Ectodermal cell (in vitro differentiated cells): ENCODE measurements around the gene ITPRIP.

Source experiments
- H3K27ac ChIP-seq: 2 replicates; pipeline ENCODE4 v1.7.0; 2013; ENCODE audit warnings: mild to moderate bottlenecking, low read depth, low read length; ENCODE audit not compliant: insufficient read depth, poor library complexity, severe bottlenecking
- H3K27me3 ChIP-seq: 2 replicates; pipeline ENCODE4 v1.7.0; 2013; ENCODE audit warnings: mild to moderate bottlenecking, low read length; ENCODE audit not compliant: insufficient read depth, control insufficient read depth, poor library complexity, severe bottlenecking
- H3K36me3 ChIP-seq: one replicate; pipeline ENCODE4 v1.7.0; 2013; ENCODE audit warnings: low read length; ENCODE audit not compliant: control insufficient read depth, insufficient read depth
- H3K4me1 ChIP-seq: one replicate; pipeline ENCODE4 v1.7.0; 2013; ENCODE audit warnings: low read length; ENCODE audit not compliant: control insufficient read depth, insufficient read depth
- H3K4me3 ChIP-seq: 2 replicates; pipeline ENCODE4 v1.7.0; 2013; ENCODE audit warnings: low read depth, low read length, control low read depth; ENCODE audit not compliant: insufficient read depth
- H3K9me3 ChIP-seq: 2 replicates; pipeline ENCODE4 v1.7.0; 2013; ENCODE audit warnings: mild to moderate bottlenecking, low read length, moderate library complexity; ENCODE audit not compliant: control insufficient read depth
- WGBS, 2 experiments: methylation state at CpG; one replicate each; pipeline ENCODE4 v1.1.7; 2013; ENCODE audit warnings: missing lambda C conversion rate in 2 of 2; 5-methylcytosine and 5-hydroxymethylcytosine counted together

Gene ITPRIP

GRCh38 chr10:104300002-104300735 lies 38.1 kb downstream of the ITPRIP start:
- Histone ChIP-seq H3K4me1 (no peaks in the 10 kb centered on the region), H3K27me3 (no peaks in the 10 kb centered on the region), H3K9me3 (no peaks in the 10 kb centered on the region), H3K36me3 (no peaks in the 10 kb centered on the region), H3K4me3 (no peak overlapping the region), H3K27ac (no peak overlapping the region)
- 95% methylated on average over 12 of the region's 12 CpGs for WGBS, 2 experiments

- Histone ChIP-seq H3K9me3 (no peaks in the 10 kb centered on the region), H3K4me1 (no peaks in the 10 kb centered on the region), H3K36me3 (no peaks in the 10 kb centered on the region), H3K27me3 (no peaks in the 10 kb centered on the region), H3K27ac (no peak overlapping the region), H3K4me3 (no peak overlapping the region)
- 90 to 94% methylated on average over 13 of the region's 13 CpGs for WGBS, 2 experiments
These were observed 39.0 kb downstream of the ITPRIP start for GRCh38 chr10:104299031-104299904.

- H3K27ac ChIP-seq, result no peak overlapping the region
- no peaks in the 10 kb centered on the region for H3K4me1 ChIP-seq
- H3K36me3 ChIP-seq, result no peaks in the 10 kb centered on the region
- WGBS, 2 experiments, result 58 to 66% methylated on average over 15 to 16 of the region's 17 CpGs
- H3K4me3 ChIP-seq, result no peak overlapping the region
- no peaks in the 10 kb centered on the region for H3K9me3 ChIP-seq
- no peaks in the 10 kb centered on the region for H3K27me3 ChIP-seq
These were observed 40.3 kb downstream of the ITPRIP start for GRCh38 chr10:104297697-104298660.

- Histone ChIP-seq H3K9me3 (no peaks in the 10 kb centered on the region), H3K4me1 (no peaks in the 10 kb centered on the region), H3K27ac (no peak overlapping the region), H3K4me3 (no peak overlapping the region), H3K36me3 (no peaks in the 10 kb centered on the region), H3K27me3 (no peaks in the 10 kb centered on the region)
- WGBS, 2 experiments, result 92 to 94% methylated on average over 10 of the region's 10 CpGs
These were observed 41.4 kb downstream of the ITPRIP start for GRCh38 chr10:104296687-104297436.

- no peak overlapping the region for H3K27ac ChIP-seq
- no peaks in the 10 kb centered on the region for H3K9me3 ChIP-seq
- peaks cover 6% of the 10 kb centered on the region for H3K27me3 ChIP-seq
- 97% methylated on average over 4 of the region's 5 CpGs for WGBS, 2 experiments
- H3K4me1 ChIP-seq, result no peaks in the 10 kb centered on the region
- H3K36me3 ChIP-seq, result no peaks in the 10 kb centered on the region
- H3K4me3 ChIP-seq, result no peak overlapping the region
These were observed 44.4 kb downstream of the ITPRIP start for GRCh38 chr10:104293781-104294321.

GRCh38 chr10:104293011-104293410 lies 45.3 kb downstream of the ITPRIP start:
- 88 to 96% methylated on average over 2 of the region's 2 CpGs for WGBS, 2 experiments
- Histone ChIP-seq H3K27ac (no peak overlapping the region), H3K9me3 (no peaks in the 10 kb centered on the region), H3K27me3 (peaks cover 6% of the 10 kb centered on the region), H3K4me1 (no peaks in the 10 kb centered on the region), H3K36me3 (no peaks in the 10 kb centered on the region), H3K4me3 (no peak overlapping the region)

GRCh38 chr10:104291439-104291951 lies 46.8 kb downstream of the ITPRIP start:
- no peaks in the 10 kb centered on the region for H3K36me3 ChIP-seq
- H3K4me3 ChIP-seq, result no peak overlapping the region
- H3K27ac ChIP-seq, result no peak overlapping the region
- no peaks in the 10 kb centered on the region for H3K9me3 ChIP-seq
- WGBS, 2 experiments, result 2 to 3% methylated on average over 23 to 26 of the region's 26 CpGs
- peaks cover 6% of the 10 kb centered on the region for H3K27me3 ChIP-seq
- H3K4me1 ChIP-seq, result no peaks in the 10 kb centered on the region

- H3K4me3 ChIP-seq, result no peak overlapping the region
- no peak overlapping the region for H3K27ac ChIP-seq
- H3K27me3 ChIP-seq, result peaks cover 6% of the 10 kb centered on the region
- no peaks in the 10 kb centered on the region for H3K36me3 ChIP-seq
- H3K9me3 ChIP-seq, result no peaks in the 10 kb centered on the region
- H3K4me1 ChIP-seq, result no peaks in the 10 kb centered on the region
- WGBS, 2 experiments, result 85 to 96% methylated on average over 1 of the region's 1 CpG
These were observed 49.9 kb downstream of the ITPRIP start for GRCh38 chr10:104288355-104288754.

GRCh38 chr10:104286939-104287338 lies 51.3 kb downstream of the ITPRIP start:
- no peaks in the 10 kb centered on the region for H3K4me1 ChIP-seq
- no peaks in the 10 kb centered on the region for H3K36me3 ChIP-seq

More at GRCh38 chr10:104286939-104287338, 51.3 kb downstream of the ITPRIP start:
- Histone ChIP-seq H3K27ac (no peak overlapping the region), H3K4me3 (no peak overlapping the region), H3K9me3 (no peaks in the 10 kb centered on the region), H3K27me3 (peaks cover 6% of the 10 kb centered on the region)
- WGBS, 2 experiments, result 82 to 90% methylated on average over 2 of the region's 2 CpGs
